Measurements from ENCODE around the gene SOX18.
"Not testable (repeated sequence)": the region's sequence is repeated elsewhere in the genome, so short reads cannot be mapped to it uniquely, and the experiment has no call there.

SOX18 gene

DNA sequence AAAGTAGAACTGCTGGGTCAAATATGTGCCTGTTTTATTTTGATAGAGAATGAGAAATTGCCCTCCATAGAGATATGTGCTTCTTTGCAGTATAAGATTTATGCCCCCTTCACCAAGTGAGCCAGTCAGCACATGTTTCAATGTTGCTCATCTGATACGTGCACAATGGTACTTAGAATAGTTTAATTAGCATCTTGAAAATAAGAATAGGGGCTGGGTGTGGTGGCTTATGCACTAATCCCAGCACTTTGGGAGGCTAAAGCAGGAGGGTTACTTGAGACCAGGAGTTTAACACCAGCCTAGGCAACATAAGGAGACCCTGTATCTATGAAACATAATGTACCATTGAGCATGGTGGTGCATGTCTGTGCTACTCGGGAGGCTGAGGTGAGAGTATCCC is 33.8 kb downstream of the SOX18 start:
- no peak for DNase-seq

DNA sequence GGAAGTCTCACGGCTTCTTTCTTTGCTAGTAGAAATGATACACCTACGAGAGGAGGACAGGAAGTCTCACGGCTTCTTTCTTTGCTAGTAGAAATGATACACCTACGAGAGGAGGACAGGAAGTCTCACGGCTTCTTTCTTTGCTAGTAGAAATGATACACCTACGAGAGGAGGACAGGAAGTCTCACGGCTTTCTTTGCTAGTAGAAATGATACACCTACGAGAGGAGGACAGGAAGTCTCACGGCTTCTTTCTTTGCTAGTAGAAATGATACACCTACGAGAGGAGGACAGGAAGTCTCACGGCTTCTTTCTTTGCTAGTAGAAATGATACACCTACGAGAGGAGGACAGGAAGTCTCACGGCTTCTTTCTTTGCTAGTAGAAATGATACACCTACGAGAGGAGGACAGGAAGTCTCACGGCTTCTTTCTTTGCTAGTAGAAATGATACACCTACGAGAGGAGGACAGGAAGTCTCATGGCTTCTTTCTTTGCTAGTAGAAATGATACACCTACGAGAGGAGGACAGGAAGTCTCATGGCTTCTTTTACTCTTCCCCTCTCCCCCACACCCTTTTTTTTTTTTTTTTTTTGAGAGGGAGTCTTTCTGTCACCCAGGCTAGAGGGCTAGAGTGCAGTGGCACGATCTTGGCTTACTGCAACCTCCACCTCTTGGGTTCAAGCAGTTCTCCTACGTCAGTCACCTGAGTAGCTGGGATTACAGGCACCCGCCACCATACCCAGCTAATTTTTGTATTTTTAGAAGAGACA is 36.9 kb downstream of the SOX18 start:
- DNase-seq = not testable (repeated sequence)

DNA sequence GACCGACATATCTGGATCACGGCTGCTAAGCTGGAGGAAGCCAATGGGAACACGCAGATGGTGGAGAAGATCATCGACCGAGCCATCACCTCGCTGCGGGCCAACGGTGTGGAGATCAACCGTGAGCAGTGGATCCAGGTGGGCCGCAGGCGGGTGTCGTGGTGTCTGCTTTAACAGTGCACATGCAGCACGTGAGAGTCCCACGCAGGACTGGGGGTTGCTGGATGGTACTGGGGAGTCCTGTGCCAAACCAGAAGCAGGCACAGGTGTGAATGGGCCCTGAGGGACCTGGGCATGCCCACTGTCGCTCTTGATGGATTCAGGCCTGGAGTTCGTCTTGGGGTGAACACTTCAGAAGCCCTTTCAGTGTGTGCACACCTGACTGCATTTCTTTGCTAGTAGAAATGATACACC is 38.1 kb downstream of the SOX18 start:
- no peak for DNase-seq

DNA sequence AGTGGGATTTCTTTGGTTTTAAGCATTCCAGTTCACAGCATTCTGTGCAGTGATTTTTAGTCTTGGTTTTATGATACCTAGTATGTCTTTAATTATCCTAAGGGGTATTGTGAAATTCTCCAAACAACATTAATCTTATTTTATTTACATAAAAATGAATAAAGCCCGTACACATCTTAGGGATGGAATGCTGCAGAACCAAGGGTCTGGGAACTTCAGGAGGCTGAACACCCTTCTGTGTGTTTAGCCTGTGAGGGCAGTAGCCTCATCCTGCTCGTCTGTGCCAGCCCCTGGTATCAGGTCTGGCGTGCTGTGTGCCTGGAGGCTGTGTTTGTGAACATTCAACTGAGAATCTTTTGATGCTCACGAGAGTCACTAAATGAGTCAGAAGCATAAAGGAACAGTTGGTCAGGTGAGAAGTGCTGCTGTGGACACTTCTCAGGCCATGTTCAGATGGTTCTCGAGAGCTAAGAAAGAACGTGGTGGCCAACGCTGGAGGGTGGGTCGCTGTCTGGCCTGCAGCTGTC is 38.7 kb downstream of the SOX18 start:
- no peak for DNase-seq

DNA sequence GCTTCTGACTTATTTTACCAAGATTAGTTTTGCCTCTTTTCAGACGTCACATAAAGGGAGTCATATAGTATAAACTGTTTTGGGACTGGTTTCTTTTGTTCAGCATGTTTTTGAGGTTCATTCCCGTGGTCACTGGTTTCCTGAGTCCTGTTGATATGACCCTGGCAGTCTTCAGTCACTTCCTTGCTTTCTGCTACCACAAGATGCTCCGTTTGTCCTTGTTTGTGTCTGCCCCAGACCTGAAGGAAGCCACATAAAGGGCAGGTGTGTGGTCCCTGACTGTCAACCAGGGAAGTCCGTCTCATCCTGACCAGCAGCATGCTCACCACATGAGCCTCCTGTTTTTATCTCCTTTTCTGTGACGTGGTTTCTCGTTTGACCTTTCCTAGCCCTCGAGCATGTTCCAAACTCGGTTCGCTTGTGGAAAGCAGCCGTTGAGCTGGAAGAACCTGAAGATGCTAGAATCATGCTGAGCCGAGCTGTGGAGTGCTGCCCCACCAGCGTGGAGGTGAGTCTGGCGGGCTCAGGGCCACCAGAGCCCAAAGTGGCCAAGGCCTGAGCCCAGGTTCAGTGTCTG is 39.5 kb downstream of the SOX18 start:
- no peak for DNase-seq

DNA sequence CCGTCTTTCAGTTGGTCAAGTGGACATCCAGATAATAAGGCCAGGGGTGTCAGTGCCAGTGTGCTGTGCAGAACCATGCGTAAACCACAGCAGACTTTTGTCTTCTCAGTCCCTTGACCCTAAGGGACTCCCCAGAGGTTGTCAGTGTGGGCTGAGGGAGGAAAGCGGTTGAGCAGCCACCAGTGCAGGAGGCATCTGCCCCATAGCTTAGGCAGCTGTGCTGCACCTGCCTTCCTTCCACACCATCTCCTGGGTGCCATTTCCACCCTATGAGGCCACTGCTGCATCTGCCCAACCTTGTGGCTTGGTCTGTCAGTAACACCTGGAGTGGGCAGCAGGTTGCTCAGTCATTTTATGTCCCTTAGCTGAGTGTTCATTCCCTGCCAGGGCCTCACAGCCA is 42.5 kb downstream of the SOX18 start:
- no peak for DNase-seq

DNA sequence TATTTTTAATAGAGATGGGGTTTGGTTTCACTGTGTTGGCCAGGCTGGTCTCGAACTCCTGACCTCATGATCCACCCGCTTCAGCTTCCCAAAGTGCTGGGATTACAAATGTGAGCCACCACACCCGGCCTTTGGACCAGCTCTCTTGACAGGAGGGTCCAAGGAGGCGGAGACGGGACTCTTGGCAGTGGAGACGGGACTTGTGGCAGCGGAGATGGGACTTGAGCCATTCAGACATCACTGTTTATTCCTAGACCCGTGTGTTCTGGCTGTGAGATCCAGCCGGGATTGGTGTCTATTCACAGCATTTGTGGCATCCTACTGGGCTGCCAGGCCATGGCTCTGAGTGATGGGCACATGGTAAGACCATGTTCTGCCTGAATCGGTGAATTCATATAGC is 42.9 kb downstream of the SOX18 start:
- no peak for DNase-seq

DNA sequence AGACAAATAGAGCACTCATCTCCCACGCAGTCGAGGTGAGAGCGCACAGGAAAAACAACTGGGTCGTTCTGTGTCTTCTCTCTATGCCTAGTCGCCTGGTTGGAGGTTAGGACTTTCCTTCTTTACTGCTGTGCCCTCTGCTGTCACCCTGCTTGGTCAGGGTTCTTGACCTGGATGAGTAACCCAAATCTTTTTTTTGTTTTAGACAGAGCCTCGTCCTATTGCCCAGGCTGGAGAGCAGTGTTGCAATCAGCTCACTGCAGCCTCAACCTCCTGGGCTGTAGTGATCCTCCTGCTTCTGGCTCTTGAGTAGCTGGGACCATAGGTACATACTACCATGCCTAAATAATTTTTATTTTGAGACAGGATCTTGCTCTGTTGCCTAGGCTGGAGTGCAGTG is 44.0 kb downstream of the SOX18 start:
- no peak for DNase-seq

DNA sequence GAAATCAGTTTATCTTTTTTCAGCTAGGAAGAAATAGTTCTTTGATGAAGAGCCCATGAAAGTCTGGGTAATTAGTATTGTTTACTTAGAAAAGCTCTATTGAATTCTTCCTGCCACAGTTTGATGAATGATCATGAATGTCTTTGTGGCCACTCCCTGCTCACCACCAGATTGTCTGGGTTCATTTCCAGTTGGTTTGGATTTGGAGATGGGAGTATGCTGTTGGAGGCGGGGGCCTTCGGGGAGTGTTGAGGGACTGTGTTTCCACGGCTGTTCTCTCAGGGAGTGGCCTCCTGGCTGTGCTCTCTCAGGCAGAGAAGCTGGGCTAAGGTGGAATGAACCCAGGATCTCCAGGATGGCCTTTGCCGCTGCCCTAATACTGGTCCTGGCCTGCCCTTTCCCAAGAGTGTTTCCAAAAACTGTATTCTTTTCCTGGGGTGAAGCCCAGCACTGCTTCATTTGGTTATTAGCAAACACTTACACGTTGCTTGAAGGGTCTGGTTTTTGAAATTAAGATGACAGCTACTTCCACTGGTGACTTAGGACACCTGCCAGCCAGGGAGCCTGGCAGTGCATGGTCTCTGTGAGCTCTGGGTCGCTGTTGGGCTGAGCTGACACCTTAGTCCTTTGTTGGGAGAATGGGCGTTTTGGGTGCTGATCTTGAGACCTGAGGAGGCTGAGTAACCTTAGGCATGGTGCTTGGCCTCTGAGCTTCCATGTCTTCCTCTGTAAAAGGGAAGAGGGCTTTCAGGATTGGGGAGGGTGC is 45.3 kb downstream of the SOX18 start:
- DNase-seq = no peak

DNA sequence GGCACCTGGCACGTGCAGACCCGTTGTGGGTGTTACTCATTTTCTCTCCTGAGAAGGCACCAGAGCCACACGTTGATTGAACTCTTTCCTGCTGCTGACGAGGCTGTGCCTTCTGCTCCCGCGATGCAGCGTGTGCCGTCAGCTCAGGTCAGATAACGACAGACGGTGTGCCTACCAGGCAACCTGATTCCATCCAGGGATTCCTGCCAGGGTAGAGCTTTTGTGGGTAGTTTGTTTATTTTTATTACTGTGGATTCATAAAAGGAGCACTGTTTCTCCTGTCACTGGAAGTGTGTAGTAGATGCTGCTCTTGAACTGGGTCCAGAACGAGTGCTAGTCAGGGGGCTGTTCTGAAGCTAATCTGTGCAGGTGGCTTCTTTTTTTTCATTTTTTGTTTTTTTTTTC is 47.8 kb downstream of the SOX18 start:
- no peak for DNase-seq

DNA sequence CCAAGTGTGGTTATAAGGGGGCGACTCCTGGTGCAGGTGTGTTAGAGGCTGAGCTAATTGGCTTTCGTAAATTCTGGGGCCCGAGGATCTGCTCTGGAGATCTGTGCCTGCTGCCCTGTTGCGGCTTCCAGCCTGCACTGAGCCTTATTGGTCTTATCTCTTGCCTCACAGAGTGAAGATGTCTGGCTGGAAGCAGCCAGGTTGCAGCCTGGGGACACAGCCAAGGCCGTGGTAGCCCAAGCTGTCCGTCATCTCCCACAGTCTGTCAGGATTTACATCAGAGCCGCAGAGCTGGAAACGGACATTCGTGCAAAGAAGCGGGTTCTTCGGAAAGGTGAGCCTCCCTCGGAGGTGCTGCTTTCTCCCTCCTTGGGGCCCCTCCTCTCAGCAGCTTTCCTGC is 48.5 kb downstream of the SOX18 start:
- DNase-seq = no peak

Measured in retina (tissue), 1 donor.